Stomach (tissue), 9 donors: ENCODE results near the gene EML4. TPM values are rescaled to one million over a fixed set of nuclear protein-coding genes. Genes with fewer than 3 reads are reported as not detected.
"Not testable (repeated sequence)": the region's sequence is repeated elsewhere in the genome, so short reads cannot be mapped to it uniquely, and the experiment has no call there.

ENCODE experiments used
- DNase-seq, 2 donors: peaks; one replicate each; pipeline versions ENCODE4 v3.0.0 to v3.0.0-alpha.2; 2013 to 2019
- H3K27ac ChIP-seq, 5 donors: fragments of 200-600 bp in 4 of 5; sonication (generic) in 4 of 5; one replicate each; pipeline ENCODE4 v1.5.1; 2013 to 2019; ENCODE audit warnings: mild to moderate bottlenecking in 1 of 5, moderate library complexity in 1 of 5
- H3K27me3 ChIP-seq, 3 donors: fragments of 200-600 bp; sonication (generic); one replicate each; pipeline ENCODE4 v1.5.1; 2017 to 2019; ENCODE audit warnings: mixed run types in 1 of 3
- H3K36me3 ChIP-seq, 4 donors: fragments of 200-600 bp; sonication (generic); 1 replicate in 3 of 4; 2 replicates in 1 of 4; pipeline ENCODE4 v1.5.1; 2016 to 2019
- H3K4me1 ChIP-seq, 4 donors: fragments of 200-600 bp; sonication (generic); one replicate each; pipeline ENCODE4 v1.5.1; 2016 to 2019
- H3K4me3 ChIP-seq, 4 donors: fragments of 200-600 bp; sonication (generic) in 3 of 4; one replicate each; pipeline ENCODE4 v1.5.1; 2016 to 2019; ENCODE audit warnings: mild to moderate bottlenecking in 1 of 4
- H3K9me3 ChIP-seq, 4 donors: fragments of 200-600 bp; sonication (generic); one replicate each; pipeline ENCODE4 v1.5.1; 2016 to 2019
- CTCF ChIP-seq, 7 experiments: fragments of 450-650 bp in 4 of 7; fragments of 200-600 bp in 3 of 7; sonication (generic) in 3 of 7; IDR thresholded peaks; one replicate each; pipeline ENCODE4 v1.5.1; 2016 to 2019; ENCODE audit warnings: antibody characterized with exemption in 7 of 7, control low read depth in 2 of 7, mild to moderate bottlenecking in 1 of 7
- EP300 ChIP-seq: sonication (generic); formaldehyde crosslinking; IDR thresholded peaks from one replicate; pipeline ENCODE4 v1.6.1; 2017; ENCODE audit warnings: antibody characterized with exemption
- POLR2A ChIP-seq, 4 donors: fragments of 450-650 bp; IDR thresholded peaks; one replicate each; pipeline ENCODE4 v1.6.1; 2016; ENCODE audit warnings: antibody characterized with exemption in 4 of 4, control low read depth in 2 of 4, mild to moderate bottlenecking in 1 of 4, moderate library complexity in 1 of 4
- POLR2AphosphoS5 ChIP-seq, 3 donors: sonication (generic); formaldehyde crosslinking; IDR thresholded peaks; one replicate each; pipeline ENCODE4 v1.6.1; 2016; ENCODE audit warnings: antibody characterized with exemption in 3 of 3
- WGBS, 5 donors: extraction: QIAGEN DNeasy Blood & Tissue Kit in 3 of 5; methylation state at CpG; one replicate each; pipeline versions ENCODE4 v1.1.5 to v1.1.7; 2013 to 2018; 5-methylcytosine and 5-hydroxymethylcytosine counted together
- intact Hi-C: fragments of 100-400 bp; cut with DNase I; formaldehyde crosslinking; loops from one replicate; pipeline ENCODE4 v1.15.1; 2023; ENCODE audit warnings: low total_unique reads
- polyA plus RNA-seq, 3 donors: library from polyadenylated mRNA; stranded (reverse); fragments of 200-250 nt; gene quantifications; one replicate each; pipeline ENCODE4 v1.2.3, GENCODE V29; 2013
- total RNA-seq, 5 donors: library from RNA; depleted of rRNA; stranded (reverse); fragments of >200 nt; gene quantifications; one replicate each; pipeline versions ENCODE4 v1.1.0 to v1.2.3, GENCODE V29; 2014 to 2016
- donor health status: healthy with polysubstance abuse.
- donor health status: Bipolar disorder and iron deficiency.
- donor health status: healthy.

The EML4 gene
- total and polyA plus RNA-seq, 8 donors = 10.2 to 292 (median 28.6) TPM

- TF ChIP-seq CTCF (IDR thresholded peaks at IDR 0.05) (no peak), POLR2AphosphoS5 (IDR thresholded peaks at IDR 0.05) (no peak), POLR2A (IDR thresholded peaks at IDR 0.05) (no peak), EP300 (no peak)
- no peaks in the 10 kb centered on the region for H3K9me3 ChIP-seq
- intact Hi-C loops = no loop called here
- no peaks in the 10 kb centered on the region for H3K27me3 ChIP-seq
- peaks cover 44 to 72% (median 47%) of the 10 kb centered on the region in 4 donors for H3K4me1 ChIP-seq
- 94 to 97% (median 96%) methylated on average over 5 of the region's 5 CpGs for WGBS, 5 donors
- no peak for DNase-seq
- H3K4me3 ChIP-seq = no peak overlapping the region
- no peak overlapping the region for H3K27ac ChIP-seq
- H3K36me3 ChIP-seq = no peaks in the 10 kb centered on the region
Measured at GRCh38 chr2:42129947-42130346, 39.2 kb upstream of the EML4 start.

DNA sequence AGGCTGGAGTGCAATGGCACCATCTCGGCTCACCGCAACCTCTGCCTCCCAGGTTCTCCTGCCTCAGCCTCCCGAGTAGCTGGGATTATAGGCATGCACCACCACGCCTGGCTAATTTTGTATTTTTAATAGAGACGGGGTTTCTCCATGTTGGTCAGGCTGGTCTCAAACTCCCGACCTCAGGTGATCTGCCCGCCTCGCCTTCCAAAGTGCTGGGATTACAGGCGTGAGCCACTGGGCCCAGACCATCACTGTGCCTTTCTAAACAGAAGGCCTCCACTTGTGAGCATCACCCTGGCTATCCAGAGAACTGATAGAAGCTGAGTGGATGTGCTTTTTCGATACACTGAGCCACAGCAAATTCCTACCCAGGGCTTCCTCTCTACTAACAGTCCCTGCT lies 38.3 kb upstream of the EML4 start:
- H3K27me3 ChIP-seq, DNase-seq, H3K36me3 ChIP-seq, H3K9me3 ChIP-seq, intact Hi-C loops, H3K4me3 ChIP-seq: not testable (repeated sequence)
- peak overlapping the region in 1 of 5 donors; percentile 5 for H3K27ac ChIP-seq
- WGBS, 5 donors = 96 to 98% (median 96%) methylated on average over 10 of the region's 10 CpGs
- H3K4me1 ChIP-seq = peaks cover 43 to 69% (median 46%) of the 10 kb centered on the region in 4 donors

DNA sequence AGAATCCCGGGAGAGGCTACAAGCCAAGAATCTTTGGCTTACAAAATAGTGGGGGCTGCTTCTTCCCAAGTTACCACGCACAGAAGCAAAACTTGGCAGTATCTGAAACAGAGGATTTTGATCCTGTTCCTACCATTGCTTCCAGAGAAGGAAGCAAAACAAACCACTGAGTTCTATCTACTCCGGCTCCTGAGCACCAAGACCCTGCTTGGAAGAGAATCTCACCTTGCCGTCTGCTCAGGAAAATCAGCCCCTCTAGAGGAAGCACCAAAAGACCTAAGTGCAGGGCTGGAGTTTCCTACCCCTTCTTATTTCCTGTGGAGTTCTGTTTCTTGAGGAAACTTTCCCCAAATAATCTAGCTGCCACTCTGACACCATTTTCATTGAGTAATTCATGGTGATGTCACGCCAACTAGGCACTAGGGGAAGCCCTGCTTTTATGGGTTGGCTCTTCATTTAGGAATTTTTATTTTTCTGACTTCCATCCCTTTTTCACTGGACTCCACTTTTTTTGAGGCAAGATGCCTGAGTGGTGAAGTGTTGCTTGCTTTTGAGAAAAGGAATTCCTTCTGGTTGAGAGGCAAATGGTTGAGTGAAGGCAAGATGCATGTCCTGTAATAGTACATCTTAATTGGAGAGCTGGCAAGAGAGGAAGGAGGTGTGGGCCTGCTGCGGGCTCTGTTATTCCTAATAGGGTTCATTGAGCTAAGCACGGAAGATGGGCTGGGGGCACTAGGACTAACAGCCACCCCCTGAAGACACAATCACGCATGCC lies 36.8 kb upstream of the EML4 start:
- DNase-seq = peak in 1 of 2 donors; percentile 28
- WGBS, 5 donors = 44 to 57% (median 51%) methylated on average over 8 of the region's 8 CpGs
- Histone ChIP-seq H3K36me3 (no peaks in the 10 kb centered on the region), H3K4me3 (peak overlapping the region in 2 of 4 donors; percentile 16 to 21), H3K9me3 (no peaks in the 10 kb centered on the region), H3K4me1 (peaks cover 36 to 67% (median 40%) of the 10 kb centered on the region in 4 donors), H3K27ac (peak overlapping the region; percentile 80 to 87 (median 84)), H3K27me3 (no peaks in the 10 kb centered on the region)
- TF ChIP-seq EP300 = no peak
- TF ChIP-seq POLR2A (IDR thresholded peaks at IDR 0.05) = no peak
- no peak for TF ChIP-seq CTCF (IDR thresholded peaks at IDR 0.05)
- TF ChIP-seq POLR2AphosphoS5 (IDR thresholded peaks at IDR 0.05) = no peak
- intact Hi-C loops = no loop called here

DNA sequence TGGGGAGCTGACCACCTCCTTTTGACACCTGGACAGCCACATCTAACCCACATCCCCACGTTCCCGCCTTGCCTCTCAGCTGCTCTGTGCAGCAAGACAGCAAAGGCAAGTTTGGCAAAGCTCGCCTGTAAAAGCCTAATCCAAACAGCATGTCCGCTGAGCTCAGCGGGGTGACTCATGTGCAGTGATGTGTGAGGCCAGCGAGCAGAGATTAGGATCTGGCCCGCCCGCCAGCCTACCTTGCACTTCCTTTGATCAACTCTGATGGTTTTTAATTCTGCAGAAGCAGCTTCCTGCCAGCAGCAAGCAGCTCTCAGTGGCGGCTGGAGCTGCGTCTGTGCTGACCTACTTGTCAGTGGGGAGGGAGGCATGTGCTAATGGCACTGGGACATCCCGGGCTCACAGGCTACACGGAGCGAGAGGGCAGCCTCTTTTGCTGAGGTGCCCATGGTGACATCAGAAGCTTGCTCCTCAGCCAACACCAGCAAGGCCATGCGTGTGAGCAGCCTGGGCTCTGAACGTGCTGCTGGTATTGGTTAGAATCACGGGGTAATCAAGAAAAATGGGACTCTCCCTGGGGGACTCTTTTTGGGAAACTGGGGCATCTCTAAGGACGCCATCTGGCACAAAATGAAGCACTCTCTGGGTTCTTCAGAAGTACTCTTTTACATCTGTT lies 36.0 kb upstream of the EML4 start:
- WGBS, 5 donors = 6 to 11% (median 8%) methylated on average over 17 of the region's 17 CpGs
- no peaks in the 10 kb centered on the region for H3K9me3 ChIP-seq
- no peaks in the 10 kb centered on the region for H3K36me3 ChIP-seq
- H3K4me1 ChIP-seq = peaks cover 29 to 67% (median 33%) of the 10 kb centered on the region in 4 donors
- intact Hi-C loops = no loop called here
- TF ChIP-seq POLR2A (IDR thresholded peaks at IDR 0.05) = peak in 1 of 4 donors; percentile 14
- TF ChIP-seq POLR2AphosphoS5 (IDR thresholded peaks at IDR 0.05) = peak; percentile 56 to 92 (median 82)
- TF ChIP-seq EP300 = no peak
- TF ChIP-seq CTCF (IDR thresholded peaks at IDR 0.05) = no peak
- H3K27ac ChIP-seq = peak overlapping the region; percentile 80 to 87 (median 84)
- H3K4me3 ChIP-seq = peak overlapping the region; percentile 13 to 21 (median 18)
- H3K27me3 ChIP-seq = no peaks in the 10 kb centered on the region
- DNase-seq = peak; percentile 93 to 94
